Uterus (tissue), 2 donors: ENCODE measurements around the gene CFAP300.

Source experiments
- POLR2A ChIP-seq, 2 donors: fragments of 450-650 bp; IDR thresholded peaks; one replicate each; pipeline ENCODE4 v1.6.1; 2016; ENCODE audit warnings: antibody characterized with exemption in 2 of 2, mild to moderate bottlenecking in 1 of 2, moderate library complexity in 1 of 2
- TF ChIP-seq, protein P1 (sequence below), 4 experiments: fragments of 200-600 bp in 2 of 4; fragments of 450-650 bp in 2 of 4; sonication (generic) in 2 of 4; IDR thresholded peaks; one replicate each; pipeline ENCODE4 v1.5.1; 2016 to 2019; ENCODE audit warnings: antibody characterized with exemption in 4 of 4, mild to moderate bottlenecking in 2 of 4, moderate library complexity in 1 of 4

DNA sequence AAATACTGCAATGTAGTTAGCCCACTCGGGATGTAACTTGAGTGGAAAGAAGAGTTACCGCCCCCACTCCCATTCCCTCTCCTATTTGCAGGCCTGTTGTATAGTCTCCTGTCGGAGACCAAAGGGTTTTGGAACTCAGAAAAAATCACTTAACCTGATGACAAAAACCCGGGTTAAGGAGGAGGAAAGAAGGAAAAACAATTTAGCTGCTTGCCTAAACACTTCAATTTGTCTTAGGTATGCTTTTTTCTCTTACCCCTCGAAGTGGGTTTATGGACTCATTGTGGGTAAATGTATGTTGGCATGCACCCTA lies 65.2 kb downstream of the CFAP300 start:
- no peak for TF ChIP-seq POLR2A (IDR thresholded peaks at IDR 0.05)
- TF ChIP-seq, protein P1, sequence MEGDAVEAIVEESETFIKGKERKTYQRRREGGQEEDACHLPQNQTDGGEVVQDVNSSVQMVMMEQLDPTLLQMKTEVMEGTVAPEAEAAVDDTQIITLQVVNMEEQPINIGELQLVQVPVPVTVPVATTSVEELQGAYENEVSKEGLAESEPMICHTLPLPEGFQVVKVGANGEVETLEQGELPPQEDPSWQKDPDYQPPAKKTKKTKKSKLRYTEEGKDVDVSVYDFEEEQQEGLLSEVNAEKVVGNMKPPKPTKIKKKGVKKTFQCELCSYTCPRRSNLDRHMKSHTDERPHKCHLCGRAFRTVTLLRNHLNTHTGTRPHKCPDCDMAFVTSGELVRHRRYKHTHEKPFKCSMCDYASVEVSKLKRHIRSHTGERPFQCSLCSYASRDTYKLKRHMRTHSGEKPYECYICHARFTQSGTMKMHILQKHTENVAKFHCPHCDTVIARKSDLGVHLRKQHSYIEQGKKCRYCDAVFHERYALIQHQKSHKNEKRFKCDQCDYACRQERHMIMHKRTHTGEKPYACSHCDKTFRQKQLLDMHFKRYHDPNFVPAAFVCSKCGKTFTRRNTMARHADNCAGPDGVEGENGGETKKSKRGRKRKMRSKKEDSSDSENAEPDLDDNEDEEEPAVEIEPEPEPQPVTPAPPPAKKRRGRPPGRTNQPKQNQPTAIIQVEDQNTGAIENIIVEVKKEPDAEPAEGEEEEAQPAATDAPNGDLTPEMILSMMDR (IDR thresholded peaks at IDR 0.05) = no peak
